Naive B cell (primary cell): ENCODE measurements around the gene ELFN2. TPM values are rescaled to one million over a fixed set of nuclear protein-coding genes. Genes with fewer than 3 reads are reported as not detected.
"Not testable (repeated sequence)": the region's sequence is repeated elsewhere in the genome, so short reads cannot be mapped to it uniquely, and the experiment has no call there.

Experiments
- ATAC-seq, 2 donors: fragments of 150-1000 bp; cut with Tn5 transposase; 2 replicates each; pipeline ENCODE4 v1.10.0; 2021; ENCODE audit warnings: low read depth in 2 of 2, mild to moderate bottlenecking in 2 of 2, moderate library complexity in 2 of 2
- DNase-seq: peaks from one replicate; pipeline ENCODE4 v3.0.0; 2022
- H3K27ac Mint-ChIP-seq, 6 donors: one replicate each; pipeline ENCODE4 v1.8.0; 2020 to 2022; ENCODE audit warnings: mild to moderate bottlenecking in 6 of 6, mixed read lengths in 6 of 6, moderate library complexity in 5 of 6, inconsistent platforms in 2 of 6
- H3K27me3 Mint-ChIP-seq, 3 donors: one replicate each; pipeline ENCODE4 v1.8.0; 2021 to 2022; ENCODE audit warnings: mixed read lengths in 3 of 3, mild to moderate bottlenecking in 1 of 3
- H3K36me3 Mint-ChIP-seq, 2 donors: one replicate each; pipeline ENCODE4 v1.8.0; 2020 to 2022; ENCODE audit warnings: mixed read lengths in 2 of 2, inconsistent platforms in 1 of 2, mild to moderate bottlenecking in 1 of 2
- H3K4me1 Mint-ChIP-seq, 3 donors: one replicate each; pipeline ENCODE4 v1.8.0; 2020 to 2022; ENCODE audit warnings: mixed read lengths in 3 of 3, inconsistent platforms in 1 of 3, mild to moderate bottlenecking in 1 of 3, moderate library complexity in 1 of 3
- H3K4me3 Mint-ChIP-seq, 8 donors: one replicate each; pipeline ENCODE4 v1.8.0; 2020 to 2022; ENCODE audit warnings: mild to moderate bottlenecking in 8 of 8, mixed read lengths in 8 of 8, moderate library complexity in 8 of 8, inconsistent platforms in 2 of 8
- H3K9me3 Mint-ChIP-seq, 7 donors: one replicate each; pipeline ENCODE4 v1.8.0; 2020 to 2022; ENCODE audit warnings: mixed read lengths in 7 of 7, mild to moderate bottlenecking in 5 of 7, inconsistent platforms in 2 of 7, moderate library complexity in 1 of 7
- polyA plus RNA-seq, 6 donors: library from polyadenylated mRNA; unstranded; fragments of 300-500 nt; fragmentation: Illumina TruSeq; gene quantifications; one replicate each; pipeline ENCODE4 v1.2.3, GENCODE V29; 2021; ENCODE audit warnings: low read depth in 6 of 6

ELFN2 gene
- polyA plus RNA-seq, 6 donors from 2014 or later = not detected

DNA sequence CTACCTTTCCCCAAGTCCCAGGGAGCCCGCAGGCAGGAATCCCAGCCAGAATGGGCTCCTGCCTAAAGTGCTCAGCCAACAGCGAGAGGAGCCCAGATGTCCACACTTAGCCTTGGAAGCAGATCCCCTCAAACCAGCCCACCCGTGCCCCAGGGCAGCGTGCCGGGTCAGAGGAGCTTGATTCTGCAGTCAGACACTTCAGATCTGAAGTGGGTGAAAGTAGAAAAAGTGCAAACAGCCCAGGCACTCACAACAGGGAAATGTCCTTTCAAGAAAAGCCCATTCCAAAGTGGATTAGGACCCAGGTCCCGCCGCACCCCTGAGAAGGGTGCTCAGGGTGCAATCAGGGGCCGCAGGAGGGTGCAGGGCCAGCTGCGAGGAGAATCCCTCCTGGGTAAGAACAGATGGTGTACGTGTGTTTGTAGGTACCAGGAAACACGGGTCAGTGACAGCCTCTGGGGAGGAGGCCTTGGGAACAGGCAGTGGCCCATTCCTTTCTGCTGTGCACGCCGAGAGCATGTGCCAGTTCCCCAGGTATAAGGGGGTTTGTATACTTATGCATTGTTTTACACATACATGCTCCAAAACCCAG is 17.7 kb downstream of the ELFN2 start:
- Mint-ChIP-seq H3K4me3 (peak overlapping the region in 4 of 8 donors; percentile 52 to 74 (median 73)), H3K36me3 (no peaks in the 10 kb centered on the region), H3K27ac (peak overlapping the region in 3 of 6 donors; percentile 1 to 84 (median 73)), H3K9me3 (no peaks in the 10 kb centered on the region), H3K4me1 (peaks cover 10 to 22% (median 18%) of the 10 kb centered on the region in 3 donors), H3K27me3 (peaks cover 8 to 36% (median 10%) of the 10 kb centered on the region in 3 donors)
- ATAC-seq = peak; percentile 43 to 45
- DNase-seq = no peak

DNA sequence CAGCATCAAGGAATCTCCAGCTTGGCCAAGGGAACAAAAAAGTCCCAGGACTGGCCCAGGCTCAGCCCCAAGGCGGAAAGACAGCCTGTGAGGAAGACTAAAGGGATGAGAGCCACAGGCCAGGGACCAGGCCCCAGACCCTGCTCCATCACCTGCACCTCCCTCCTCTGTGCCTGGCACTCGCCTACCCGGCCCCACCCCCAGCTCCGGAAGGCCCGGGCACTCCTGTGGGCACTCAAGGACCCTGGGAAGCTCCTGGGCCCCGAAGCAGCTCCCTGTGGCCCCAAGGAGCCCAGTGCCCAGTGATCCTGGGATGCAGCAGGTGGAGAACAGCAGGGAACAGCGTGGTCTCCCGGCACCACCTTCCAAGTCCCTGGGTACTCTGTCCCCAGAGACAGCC is 18.2 kb downstream of the ELFN2 start:
- peaks cover 10 to 22% (median 22%) of the 10 kb centered on the region in 3 donors for H3K4me1 Mint-ChIP-seq
- H3K9me3 Mint-ChIP-seq = no peaks in the 10 kb centered on the region
- no peaks in the 10 kb centered on the region for H3K36me3 Mint-ChIP-seq
- peaks cover 5 to 34% (median 7%) of the 10 kb centered on the region in 3 donors for H3K27me3 Mint-ChIP-seq
- no peak overlapping the region for H3K4me3 Mint-ChIP-seq
- H3K27ac Mint-ChIP-seq = peak overlapping the region in 1 of 6 donors; percentile 73
- no peak for DNase-seq
- no peak for ATAC-seq

DNA sequence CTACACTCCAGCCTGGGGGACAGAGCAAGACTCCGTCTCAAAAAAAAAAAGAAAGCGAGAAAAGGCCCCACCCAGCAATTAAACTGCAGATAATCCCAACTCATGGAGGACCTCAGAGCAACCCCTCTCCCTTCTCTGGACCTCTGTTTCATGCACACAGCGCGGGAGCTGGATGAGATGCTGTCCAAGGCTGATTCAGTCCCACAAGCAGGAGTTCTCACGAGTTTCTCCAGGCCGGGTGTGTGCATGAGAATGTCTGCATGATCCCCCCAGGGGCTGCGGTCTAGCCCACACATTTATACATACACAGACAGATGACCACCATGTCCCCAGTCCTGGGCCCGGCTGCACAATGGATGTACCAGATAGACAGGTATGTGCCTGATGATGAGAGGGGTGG is 19.4 kb downstream of the ELFN2 start:
- H3K27ac Mint-ChIP-seq = peak overlapping the region in 2 of 6 donors; percentile 16 to 56
- ATAC-seq = no peak
- H3K27me3 Mint-ChIP-seq = peaks cover 5 to 31% (median 8%) of the 10 kb centered on the region in 3 donors
- H3K4me1 Mint-ChIP-seq = peaks cover 10 to 24% (median 21%) of the 10 kb centered on the region in 3 donors
- H3K4me3 Mint-ChIP-seq = no peak overlapping the region
- no peaks in the 10 kb centered on the region for H3K36me3 Mint-ChIP-seq
- no peak for DNase-seq
- no peaks in the 10 kb centered on the region for H3K9me3 Mint-ChIP-seq

DNA sequence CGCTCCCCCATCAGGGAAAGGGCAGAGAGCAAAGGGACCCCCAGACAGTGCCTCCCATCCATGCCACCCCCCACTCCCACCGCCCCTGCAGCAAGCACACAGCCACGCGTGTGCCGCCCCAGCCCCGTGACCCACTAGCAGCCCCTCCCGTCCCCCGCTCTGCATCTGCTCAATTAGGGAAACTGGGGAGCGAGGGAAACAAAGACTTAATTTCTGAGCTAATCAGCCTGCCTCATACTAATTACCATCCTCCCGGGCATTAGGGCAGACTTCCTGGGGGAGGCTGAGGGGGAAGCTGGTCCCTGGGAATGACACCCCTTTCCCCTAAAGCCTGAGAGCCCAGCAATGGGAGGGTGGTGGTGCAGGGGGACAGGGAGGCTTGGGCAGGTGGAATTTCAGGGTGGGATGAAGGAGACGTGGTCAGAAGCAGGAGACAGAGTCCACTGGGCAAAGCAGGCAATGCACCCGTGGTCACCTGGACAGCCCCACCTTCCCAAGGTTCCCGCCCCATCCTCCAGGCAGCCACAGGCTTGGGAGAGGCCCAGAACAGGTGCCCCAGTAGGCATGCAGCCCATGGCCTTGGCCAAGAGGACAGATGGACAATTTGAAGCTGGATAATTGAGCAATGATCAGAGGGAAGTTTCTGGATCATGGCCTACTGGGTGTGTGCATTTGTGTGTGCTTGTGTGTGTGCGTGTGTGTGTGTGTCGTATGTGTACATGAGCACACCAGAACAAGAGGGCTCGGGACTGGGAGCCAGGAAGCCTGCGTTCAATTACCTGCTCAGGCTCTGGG is 20.6 kb downstream of the ELFN2 start:
- H3K9me3 Mint-ChIP-seq = no peaks in the 10 kb centered on the region
- H3K4me3 Mint-ChIP-seq = no peak overlapping the region
- peaks cover 5 to 26% (median 8%) of the 10 kb centered on the region in 3 donors for H3K27me3 Mint-ChIP-seq
- H3K36me3 Mint-ChIP-seq = no peaks in the 10 kb centered on the region
- peak overlapping the region in 1 of 6 donors; percentile 74 for H3K27ac Mint-ChIP-seq
- peaks cover 10 to 24% (median 20%) of the 10 kb centered on the region in 3 donors for H3K4me1 Mint-ChIP-seq
- DNase-seq = no peak
- no peak for ATAC-seq

DNA sequence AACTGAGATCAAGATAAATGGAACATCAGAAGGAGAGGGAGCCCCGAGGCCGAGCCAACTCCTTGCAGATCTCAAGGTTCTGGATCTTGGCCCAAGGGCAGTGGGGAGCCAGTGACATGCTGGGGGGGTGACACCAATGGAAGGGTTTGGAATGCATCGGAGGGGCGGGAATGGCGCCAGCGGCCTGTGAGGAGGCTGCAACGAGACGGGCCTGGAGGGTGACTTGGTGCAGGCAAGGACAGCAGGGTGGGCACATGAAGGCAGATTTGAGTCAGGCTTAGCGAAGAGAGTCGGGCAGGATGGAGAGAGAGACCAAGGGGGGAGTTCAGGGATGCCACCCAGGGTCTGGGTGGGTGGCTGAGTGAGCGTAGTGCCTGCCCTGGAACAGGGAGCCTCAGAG is 23.2 kb downstream of the ELFN2 start:
- ATAC-seq (no peak), DNase-seq (no peak)
- Mint-ChIP-seq H3K9me3 (no peaks in the 10 kb centered on the region), H3K27me3 (peaks cover 5 to 20% (median 8%) of the 10 kb centered on the region in 3 donors), H3K4me1 (peaks cover 0 to 7% (median 2%) of the 10 kb centered on the region in 3 donors), H3K36me3 (no peaks in the 10 kb centered on the region), H3K27ac (peak overlapping the region in 1 of 6 donors; percentile 94), H3K4me3 (peak overlapping the region in 1 of 8 donors; percentile 64)

DNA sequence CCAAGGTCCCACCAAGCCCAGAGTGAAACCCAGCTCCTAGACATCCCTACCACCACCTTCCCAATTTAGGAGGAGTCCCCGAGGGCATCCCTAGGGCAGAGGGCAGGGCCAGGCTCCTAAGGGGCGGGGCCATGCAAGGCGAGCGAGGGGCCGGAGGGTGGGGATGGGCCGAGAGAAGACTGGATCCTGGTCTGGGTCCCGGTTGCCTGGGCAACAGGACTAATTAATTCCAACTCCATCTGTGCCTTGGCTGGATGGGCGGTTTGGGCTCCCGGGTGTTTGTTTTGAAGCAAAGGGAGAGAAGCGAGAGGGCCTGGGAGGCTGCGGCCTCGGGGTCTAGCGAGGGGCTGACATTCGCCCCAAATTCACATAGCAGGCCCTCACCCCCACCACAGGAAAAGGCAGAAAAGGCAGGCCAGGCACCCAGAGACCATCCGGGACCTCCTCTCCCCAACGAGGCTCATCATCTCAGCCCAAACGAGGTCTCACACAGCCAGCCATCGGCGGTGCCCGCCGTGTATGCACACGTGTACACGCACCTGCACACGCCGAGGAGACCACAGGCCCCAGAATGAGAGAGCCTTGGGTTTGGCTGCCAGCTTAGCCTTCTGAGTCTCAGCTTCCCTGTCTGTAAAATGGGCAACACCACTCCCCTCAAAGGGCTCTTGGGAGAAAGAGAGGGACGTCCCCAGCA is 23.9 kb downstream of the ELFN2 start:
- no peak overlapping the region for H3K27ac Mint-ChIP-seq
- H3K36me3 Mint-ChIP-seq = no peaks in the 10 kb centered on the region
- DNase-seq (no peak), ATAC-seq (no peak)
- H3K4me1 Mint-ChIP-seq = peaks cover 0 to 6% (median 0%) of the 10 kb centered on the region in 3 donors
- peak overlapping the region in 1 of 8 donors; percentile 64 for H3K4me3 Mint-ChIP-seq
- H3K9me3 Mint-ChIP-seq = no peaks in the 10 kb centered on the region
- H3K27me3 Mint-ChIP-seq = peaks cover 8 to 27% (median 9%) of the 10 kb centered on the region in 3 donors

DNA sequence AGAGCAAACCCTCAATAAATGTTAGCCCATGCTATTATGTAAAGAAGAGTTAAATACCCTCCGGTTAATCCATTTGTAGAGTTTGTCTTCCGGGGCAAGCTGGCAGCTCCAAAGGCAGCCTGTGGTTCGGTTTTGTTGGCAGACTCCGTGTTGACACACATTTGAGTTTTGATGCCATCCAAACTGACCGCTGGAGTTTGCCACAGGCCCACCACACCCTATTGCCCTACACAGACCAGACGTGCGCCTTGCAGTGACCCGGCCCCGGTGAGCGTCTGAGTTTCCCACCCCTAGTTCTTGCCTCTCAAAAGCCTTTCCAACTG is 25.1 kb downstream of the ELFN2 start:
- Mint-ChIP-seq H3K27me3 (peaks cover 9 to 36% (median 11%) of the 10 kb centered on the region in 3 donors), H3K27ac (no peak overlapping the region), H3K9me3 (no peaks in the 10 kb centered on the region), H3K36me3 (no peaks in the 10 kb centered on the region), H3K4me3 (no peak overlapping the region), H3K4me1 (peaks cover 0 to 6% (median 0%) of the 10 kb centered on the region in 3 donors)
- DNase-seq (no peak), ATAC-seq (no peak)

DNA sequence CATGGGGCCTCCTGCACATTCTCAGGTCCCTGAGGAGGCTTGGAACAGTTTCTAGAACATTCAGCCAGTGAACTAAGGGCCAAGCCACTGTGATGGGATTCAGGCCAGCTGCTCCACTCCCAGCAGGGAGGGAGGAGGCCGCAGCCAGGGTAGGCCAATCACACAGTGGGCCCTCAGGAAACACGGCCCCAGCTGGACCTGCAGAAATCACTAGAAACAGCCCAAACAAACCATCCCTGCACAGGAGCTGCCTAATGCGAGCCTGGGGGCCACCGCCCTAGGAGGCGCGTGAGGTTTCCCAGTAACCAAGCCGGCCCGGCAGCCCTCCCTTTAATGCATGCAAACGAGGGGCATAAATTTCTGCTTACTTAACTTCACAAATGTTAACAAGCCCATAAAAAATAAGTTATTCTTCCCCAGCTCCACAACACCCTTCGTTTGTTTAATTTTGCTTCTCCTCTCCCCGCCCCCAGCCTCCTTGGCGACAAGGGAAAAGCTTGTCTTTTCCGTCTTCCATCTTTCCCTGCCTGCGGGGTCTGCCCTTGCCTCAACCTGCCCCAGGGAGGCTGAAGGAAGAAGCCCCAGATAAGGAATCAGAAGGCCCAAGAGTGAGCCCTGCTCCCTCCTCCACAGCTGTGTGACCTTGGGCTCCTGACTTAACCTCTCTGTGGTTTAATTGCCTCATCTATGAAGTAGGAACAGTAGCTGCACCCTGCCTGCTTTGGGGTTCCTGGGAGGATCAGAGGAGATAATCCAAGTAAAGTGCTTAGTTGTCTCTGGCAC is 25.7 kb downstream of the ELFN2 start:
- ATAC-seq (no peak), DNase-seq (no peak)
- Mint-ChIP-seq H3K27ac (peak overlapping the region in 1 of 6 donors; percentile 57), H3K27me3 (peaks cover 9 to 41% (median 17%) of the 10 kb centered on the region in 3 donors), H3K36me3 (no peaks in the 10 kb centered on the region), H3K4me3 (no peak overlapping the region), H3K4me1 (peaks cover 0 to 6% (median 0%) of the 10 kb centered on the region in 3 donors), H3K9me3 (no peaks in the 10 kb centered on the region)

DNA sequence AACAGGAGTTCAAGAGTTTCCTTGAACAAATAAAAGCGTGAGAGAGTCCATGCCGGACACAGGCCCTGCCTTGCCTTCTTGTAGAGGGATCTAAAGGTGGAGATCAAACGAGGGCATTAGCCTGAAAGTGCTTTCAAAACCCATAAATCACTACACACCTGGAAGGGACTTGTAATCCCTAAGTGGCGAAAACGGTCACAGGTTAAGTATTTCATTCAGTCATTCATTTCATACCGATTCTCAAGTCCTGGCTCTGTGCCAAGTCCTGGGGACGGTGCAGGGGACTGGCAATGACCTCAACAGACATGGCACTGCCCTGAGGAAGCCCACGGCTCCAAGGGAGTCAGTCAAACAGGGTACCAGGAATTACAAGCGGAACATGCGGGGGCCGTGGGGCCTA is 26.6 kb downstream of the ELFN2 start:
- Mint-ChIP-seq H3K4me1 (peaks cover 0 to 6% (median 0%) of the 10 kb centered on the region in 3 donors), H3K27me3 (peaks cover 9 to 44% (median 20%) of the 10 kb centered on the region in 3 donors), H3K9me3 (no peaks in the 10 kb centered on the region), H3K36me3 (no peaks in the 10 kb centered on the region), H3K27ac (no peak overlapping the region), H3K4me3 (no peak overlapping the region)
- no peak for DNase-seq
- no peak for ATAC-seq

DNA sequence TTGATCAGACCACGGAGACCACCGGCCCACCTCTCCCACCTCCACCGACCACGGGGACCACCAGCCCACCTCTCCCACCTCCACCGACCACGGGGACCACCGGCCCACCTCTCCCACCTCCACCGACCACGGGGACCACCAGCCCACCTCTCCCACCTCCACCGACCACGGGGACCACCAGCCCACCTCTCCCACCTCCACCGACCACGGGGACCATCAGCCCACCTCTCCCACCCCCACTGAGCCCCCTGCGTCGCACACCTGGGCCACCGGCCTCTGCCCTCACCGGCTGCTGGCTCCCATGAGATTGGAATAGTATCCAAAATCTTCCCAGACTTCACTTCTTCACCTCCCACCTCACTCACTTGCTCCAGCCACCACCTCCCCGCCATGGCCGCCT is 27.8 kb downstream of the ELFN2 start:
- peaks cover 9 to 44% (median 20%) of the 10 kb centered on the region in 3 donors for H3K27me3 Mint-ChIP-seq
- not testable (repeated sequence) for DNase-seq, H3K27ac Mint-ChIP-seq, ATAC-seq, H3K9me3 Mint-ChIP-seq, H3K36me3 Mint-ChIP-seq, H3K4me1 Mint-ChIP-seq, H3K4me3 Mint-ChIP-seq

DNA sequence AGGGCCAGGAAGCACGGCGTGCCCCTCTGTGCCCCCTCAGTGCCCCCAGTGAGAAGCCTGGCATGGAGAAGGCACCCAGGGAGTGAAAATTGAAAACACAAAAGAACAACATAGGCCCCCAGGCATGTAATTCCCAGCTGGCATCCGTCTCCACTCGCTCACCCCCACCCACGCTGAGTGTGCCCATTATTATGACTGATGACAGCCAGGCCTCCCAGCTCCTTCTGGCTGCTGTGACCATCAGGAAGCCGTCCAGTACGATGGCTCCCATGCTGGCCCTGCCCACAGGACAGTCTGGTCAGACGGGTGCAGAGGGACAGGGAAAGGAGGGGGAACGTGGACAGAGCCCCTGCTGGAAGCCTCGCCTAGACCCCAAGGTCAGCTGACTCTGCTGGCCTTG is 30.1 kb downstream of the ELFN2 start:
- Mint-ChIP-seq H3K27ac (no peak overlapping the region), H3K9me3 (no peaks in the 10 kb centered on the region), H3K27me3 (peaks cover 7 to 28% (median 12%) of the 10 kb centered on the region in 3 donors), H3K36me3 (no peaks in the 10 kb centered on the region), H3K4me1 (no peaks in the 10 kb centered on the region), H3K4me3 (no peak overlapping the region)
- no peak for ATAC-seq
- no peak for DNase-seq

DNA sequence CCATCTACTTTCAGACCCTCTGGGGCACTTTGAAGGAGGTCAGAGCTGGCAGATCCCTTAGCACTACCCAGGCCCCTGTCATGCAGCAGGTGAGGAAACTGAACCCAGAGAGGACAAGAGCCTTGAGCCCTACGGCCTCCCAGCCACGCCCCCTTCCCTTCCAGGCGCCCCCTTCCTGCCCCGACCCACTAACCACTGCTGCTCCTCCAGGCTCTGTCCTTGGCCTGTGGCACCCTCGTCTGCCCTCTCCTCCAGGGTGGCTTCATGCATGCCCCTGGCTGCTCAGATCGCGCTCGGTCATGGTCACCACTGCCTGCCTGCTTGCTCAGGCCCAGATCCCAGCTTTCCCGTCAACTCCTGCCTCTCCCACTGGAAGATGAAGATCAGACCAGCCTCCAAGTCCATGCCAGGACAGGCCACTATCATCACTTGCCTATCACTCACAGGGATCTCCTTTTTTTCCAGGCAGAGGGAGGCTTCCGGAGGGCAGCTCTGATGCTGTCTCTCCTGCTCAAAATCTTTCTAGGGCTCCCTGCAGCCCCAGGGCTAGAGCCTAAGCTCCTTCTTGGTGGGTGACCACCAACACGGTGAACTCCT is 30.7 kb downstream of the ELFN2 start:
- H3K36me3 Mint-ChIP-seq = no peaks in the 10 kb centered on the region
- ATAC-seq (no peak), DNase-seq (no peak)
- no peak overlapping the region for H3K27ac Mint-ChIP-seq
- H3K27me3 Mint-ChIP-seq = peaks cover 7 to 28% (median 12%) of the 10 kb centered on the region in 3 donors
- no peaks in the 10 kb centered on the region for H3K9me3 Mint-ChIP-seq
- H3K4me1 Mint-ChIP-seq = no peaks in the 10 kb centered on the region
- H3K4me3 Mint-ChIP-seq = peak overlapping the region in 1 of 8 donors; percentile 36

DNA sequence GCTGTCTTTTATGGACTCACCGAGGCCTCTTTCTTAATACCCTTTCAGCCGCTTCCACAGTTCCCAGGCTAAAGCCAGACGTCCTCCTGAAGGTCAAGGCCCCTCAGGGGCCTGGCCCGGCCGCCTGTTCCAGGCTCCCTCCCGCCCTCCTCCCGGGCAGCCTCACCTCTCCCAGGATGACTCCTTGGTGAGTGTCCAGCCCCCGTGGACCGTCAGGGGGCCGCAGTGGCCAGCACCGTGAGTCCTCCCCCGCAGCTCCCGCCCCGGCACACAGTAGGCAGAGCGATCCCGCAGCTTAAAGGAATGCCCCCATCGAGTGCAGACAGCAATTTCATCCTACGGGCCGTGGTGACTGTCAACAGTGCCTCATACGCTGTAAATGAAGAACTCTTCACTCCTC is 32.9 kb downstream of the ELFN2 start:
- H3K27ac Mint-ChIP-seq = peak overlapping the region in 1 of 6 donors; percentile 74
- no peak for ATAC-seq

More for the DNA sequence above, 32.9 kb downstream of the ELFN2 start:
- no peak for DNase-seq
- peaks cover 7 to 24% (median 15%) of the 10 kb centered on the region in 3 donors for H3K27me3 Mint-ChIP-seq
- no peaks in the 10 kb centered on the region for H3K4me1 Mint-ChIP-seq
- H3K36me3 Mint-ChIP-seq = no peaks in the 10 kb centered on the region
- H3K9me3 Mint-ChIP-seq = no peaks in the 10 kb centered on the region
- no peak overlapping the region for H3K4me3 Mint-ChIP-seq
